Measurements from ENCODE around the gene ZNF845.
"Not testable (repeated sequence)": the region's sequence is repeated elsewhere in the genome, so short reads cannot be mapped to it uniquely, and the experiment has no call there.

Gene ZNF845

GRCh38 chr19:53311897-53312296, 21.7 kb upstream of the ZNF845 start:
- no peak overlapping the region for H2AFZ ChIP-seq (ENCODE audit: low read depth, low read length)
- H3K4me3 ChIP-seq (ENCODE audit: low read length) = no peak overlapping the region
- no peak overlapping the region for H3K4me2 ChIP-seq (ENCODE audit: low read length)
- no peaks in the 10 kb centered on the region for H3K79me2 ChIP-seq (ENCODE audit: low read length)
- no peaks in the 10 kb centered on the region for H3K4me1 ChIP-seq (ENCODE audit: low read length)
- H3K36me3 ChIP-seq (replicated peaks; ENCODE audit: low read depth, low read length) = no peaks in the 10 kb centered on the region
- no peaks in the 10 kb centered on the region for H3K27me3 ChIP-seq (ENCODE audit: low read depth, low read length)
- no peak overlapping the region for H3K9ac ChIP-seq (ENCODE audit: low read length)
- TF ChIP-seq EZH2phosphoT487 (IDR thresholded peaks at IDR 0.05; ENCODE audit: low read depth) (no peak), CTCF (IDR thresholded peaks at IDR 0.05; ENCODE audit: low read depth, low read length) (no peak)
- H3K27ac ChIP-seq (ENCODE audit: low read length) = no peak overlapping the region
- H4K20me1 ChIP-seq (ENCODE audit: insufficient read depth, low read length) = no peaks in the 10 kb centered on the region
- H3K9me3 ChIP-seq (ENCODE audit: insufficient read depth, low read length) = peaks cover 11% of the 10 kb centered on the region; the same call in 1 of the 2 replicates

- TF ChIP-seq EZH2phosphoT487 (IDR thresholded peaks at IDR 0.05; ENCODE audit: low read depth) (no peak), CTCF (IDR thresholded peaks at IDR 0.05; ENCODE audit: low read depth, low read length) (no peak)
- no peak overlapping the region for H3K4me2 ChIP-seq (ENCODE audit: low read length)
- H2AFZ ChIP-seq (ENCODE audit: low read depth, low read length) = no peak overlapping the region
Observed at GRCh38 chr19:53328967-53329366, 4.6 kb upstream of the ZNF845 start.

GRCh38 chr19:53332484-53332883, 1.1 kb upstream of the ZNF845 start:
- Histone ChIP-seq H3K4me1 (ENCODE audit: low read length) (no peaks in the 10 kb centered on the region), H3K4me2 (ENCODE audit: low read length) (no peak overlapping the region), H3K27me3 (ENCODE audit: low read depth, low read length) (no peaks in the 10 kb centered on the region), H4K20me1 (ENCODE audit: insufficient read depth, low read length) (no peaks in the 10 kb centered on the region), H3K9me3 (ENCODE audit: insufficient read depth, low read length) (peaks cover 15% of the 10 kb centered on the region; the same call in 1 of the 2 replicates), H3K9ac (ENCODE audit: low read length) (no peak overlapping the region), H3K27ac (ENCODE audit: low read length) (no peak overlapping the region), H3K36me3 (replicated peaks; ENCODE audit: low read depth, low read length) (no peaks in the 10 kb centered on the region), H2AFZ (ENCODE audit: low read depth, low read length) (no peak overlapping the region), H3K4me3 (ENCODE audit: low read length) (no peak overlapping the region), H3K79me2 (ENCODE audit: low read length) (no peaks in the 10 kb centered on the region)
- TF ChIP-seq EZH2phosphoT487 (IDR thresholded peaks at IDR 0.05; ENCODE audit: low read depth) (no peak), CTCF (IDR thresholded peaks at IDR 0.05; ENCODE audit: low read depth, low read length) (no peak)

More at GRCh38 chr19:53328967-53329366, 4.6 kb upstream of the ZNF845 start:
- peaks cover 16% of the 10 kb centered on the region for H3K9me3 ChIP-seq (ENCODE audit: insufficient read depth, low read length)
- no peaks in the 10 kb centered on the region for H3K4me1 ChIP-seq (ENCODE audit: low read length)
- H3K27me3 ChIP-seq (ENCODE audit: low read depth, low read length) = no peaks in the 10 kb centered on the region
- no peaks in the 10 kb centered on the region for H3K36me3 ChIP-seq (replicated peaks; ENCODE audit: low read depth, low read length)
- H3K27ac ChIP-seq (ENCODE audit: low read length) = no peak overlapping the region
- H3K9ac ChIP-seq (ENCODE audit: low read length) = no peak overlapping the region
- H4K20me1 ChIP-seq (ENCODE audit: insufficient read depth, low read length) = no peaks in the 10 kb centered on the region
- no peak overlapping the region for H3K4me3 ChIP-seq (ENCODE audit: low read length)
- no peaks in the 10 kb centered on the region for H3K79me2 ChIP-seq (ENCODE audit: low read length)

- H4K20me1 ChIP-seq (ENCODE audit: insufficient read depth, low read length) = no peaks in the 10 kb centered on the region
- H3K4me2 ChIP-seq (ENCODE audit: low read length) = peak overlapping the region; percentile 22; the same call in 1 of the 2 replicates
- no peaks in the 10 kb centered on the region for H3K36me3 ChIP-seq (replicated peaks; ENCODE audit: low read depth, low read length)
- no peaks in the 10 kb centered on the region for H3K27me3 ChIP-seq (ENCODE audit: low read depth, low read length)
- H3K27ac ChIP-seq (ENCODE audit: low read length) = no peak overlapping the region
- H3K9me3 ChIP-seq (ENCODE audit: insufficient read depth, low read length) = peaks cover 15% of the 10 kb centered on the region; the same call in 1 of the 2 replicates
- no peaks in the 10 kb centered on the region for H3K4me1 ChIP-seq (ENCODE audit: low read length)
- TF ChIP-seq EZH2phosphoT487 (IDR thresholded peaks at IDR 0.05; ENCODE audit: low read depth) (no peak), CTCF (IDR thresholded peaks at IDR 0.05; ENCODE audit: low read depth, low read length) (no peak)
- no peak overlapping the region for H3K9ac ChIP-seq (ENCODE audit: low read length)
- H3K4me3 ChIP-seq (ENCODE audit: low read length) = peak overlapping the region; percentile 77
- no peaks in the 10 kb centered on the region for H3K79me2 ChIP-seq (ENCODE audit: low read length)
- H2AFZ ChIP-seq (ENCODE audit: low read depth, low read length) = no peak overlapping the region
Observed at GRCh38 chr19:53333066-53333462, 485 bp upstream of the ZNF845 start.

GRCh38 chr19:53344403-53344802, 10.9 kb downstream of the ZNF845 start:
- not testable (repeated sequence) for H3K4me1 ChIP-seq (ENCODE audit: low read length); H3K9me3 ChIP-seq (ENCODE audit: insufficient read depth, low read length); H3K9ac ChIP-seq (ENCODE audit: low read length); H3K79me2 ChIP-seq (ENCODE audit: low read length); H3K4me3 ChIP-seq (ENCODE audit: low read length); H2AFZ ChIP-seq (ENCODE audit: low read depth, low read length); H3K27me3 ChIP-seq (ENCODE audit: low read depth, low read length); H3K27ac ChIP-seq (ENCODE audit: low read length); H3K4me2 ChIP-seq (ENCODE audit: low read length); H3K36me3 ChIP-seq (replicated peaks; ENCODE audit: low read depth, low read length); H4K20me1 ChIP-seq (ENCODE audit: insufficient read depth, low read length)
